ENCODE data around the gene MYO7A.

The MYO7A gene

GRCh38 chr11:77093987-77094840 is 33.8 kb upstream of the MYO7A start:
- Histone ChIP-seq H2AFZ (ENCODE audit: low read length) (no peak overlapping the region), H4K20me1 (ENCODE audit: insufficient read depth, low read length) (no peaks in the 10 kb centered on the region), H3K9me2 (ENCODE audit: low read depth, low read length) (no peaks in the 10 kb centered on the region), H3F3A (ENCODE audit: insufficient read depth, low read length) (no peaks in the 10 kb centered on the region), H3K27me3 (ENCODE audit: insufficient read depth, low read length) (no peaks in the 10 kb centered on the region), H3K4me1 (ENCODE audit: insufficient read depth, low read length, severe bottlenecking) (no peaks in the 10 kb centered on the region), H3K79me2 (ENCODE audit: insufficient read depth, low read length) (no peaks in the 10 kb centered on the region), H3K9me3 (ENCODE audit: low read length) (no peaks in the 10 kb centered on the region), H3K4me3 (ENCODE audit: low read depth, low read length, poor library complexity, severe bottlenecking) (no peak overlapping the region), H3K27ac (ENCODE audit: low read depth, low read length, poor library complexity, severe bottlenecking) (no peak overlapping the region), H3K9ac (ENCODE audit: low read length) (no peak overlapping the region), H3K4me2 (ENCODE audit: low read length) (no peak overlapping the region), H3K36me3 (ENCODE audit: insufficient read depth, low read length) (no peaks in the 10 kb centered on the region)
- TF ChIP-seq, protein P1, sequence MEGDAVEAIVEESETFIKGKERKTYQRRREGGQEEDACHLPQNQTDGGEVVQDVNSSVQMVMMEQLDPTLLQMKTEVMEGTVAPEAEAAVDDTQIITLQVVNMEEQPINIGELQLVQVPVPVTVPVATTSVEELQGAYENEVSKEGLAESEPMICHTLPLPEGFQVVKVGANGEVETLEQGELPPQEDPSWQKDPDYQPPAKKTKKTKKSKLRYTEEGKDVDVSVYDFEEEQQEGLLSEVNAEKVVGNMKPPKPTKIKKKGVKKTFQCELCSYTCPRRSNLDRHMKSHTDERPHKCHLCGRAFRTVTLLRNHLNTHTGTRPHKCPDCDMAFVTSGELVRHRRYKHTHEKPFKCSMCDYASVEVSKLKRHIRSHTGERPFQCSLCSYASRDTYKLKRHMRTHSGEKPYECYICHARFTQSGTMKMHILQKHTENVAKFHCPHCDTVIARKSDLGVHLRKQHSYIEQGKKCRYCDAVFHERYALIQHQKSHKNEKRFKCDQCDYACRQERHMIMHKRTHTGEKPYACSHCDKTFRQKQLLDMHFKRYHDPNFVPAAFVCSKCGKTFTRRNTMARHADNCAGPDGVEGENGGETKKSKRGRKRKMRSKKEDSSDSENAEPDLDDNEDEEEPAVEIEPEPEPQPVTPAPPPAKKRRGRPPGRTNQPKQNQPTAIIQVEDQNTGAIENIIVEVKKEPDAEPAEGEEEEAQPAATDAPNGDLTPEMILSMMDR (IDR thresholded peaks at IDR 0.05; ENCODE audit: low read length): no peak
- no peak for TF ChIP-seq EZH2 (IDR thresholded peaks at IDR 0.05; ENCODE audit: borderline replicate concordance, low read length)

DNA sequence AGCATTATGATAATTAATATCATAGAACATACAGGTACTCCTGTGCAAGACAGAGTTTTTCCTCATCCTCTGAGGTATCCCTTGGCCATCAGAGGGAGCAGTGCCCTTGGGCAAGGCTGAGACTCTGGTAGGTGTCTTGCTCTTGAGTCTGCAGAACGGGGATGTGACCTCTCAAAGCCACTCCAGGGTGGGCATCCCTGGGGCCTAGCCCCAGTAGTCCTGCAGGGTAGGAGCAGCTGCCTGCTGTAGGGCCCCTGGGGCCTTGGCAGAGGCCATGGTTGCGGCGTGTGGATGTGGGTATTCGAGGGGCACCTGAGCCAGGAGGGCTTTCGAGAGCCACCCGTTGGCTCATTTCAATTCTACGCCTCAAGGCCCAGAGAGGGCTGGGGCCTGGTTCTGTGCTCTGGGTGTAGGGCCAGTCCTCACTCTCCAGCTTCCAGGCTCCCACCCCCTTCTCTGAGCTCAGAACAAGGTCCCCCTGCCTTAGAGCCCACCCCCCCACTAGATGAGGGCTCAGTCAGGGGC is 33.1 kb upstream of the MYO7A start:
- no peaks in the 10 kb centered on the region for H3K4me1 ChIP-seq (ENCODE audit: insufficient read depth, low read length, severe bottlenecking)
- H2AFZ ChIP-seq (ENCODE audit: low read length): no peak overlapping the region
- H3K27me3 ChIP-seq (ENCODE audit: insufficient read depth, low read length): no peaks in the 10 kb centered on the region
- no peaks in the 10 kb centered on the region for H3K9me2 ChIP-seq (ENCODE audit: low read depth, low read length)
- no peaks in the 10 kb centered on the region for H3K36me3 ChIP-seq (ENCODE audit: insufficient read depth, low read length)
- no peaks in the 10 kb centered on the region for H3K9me3 ChIP-seq (ENCODE audit: low read length)
- TF ChIP-seq, protein P1 (IDR thresholded peaks at IDR 0.05; ENCODE audit: low read length): no peak
- no peak for TF ChIP-seq EZH2 (IDR thresholded peaks at IDR 0.05; ENCODE audit: borderline replicate concordance, low read length)
- no peak overlapping the region for H3K4me2 ChIP-seq (ENCODE audit: low read length)
- H3K27ac ChIP-seq (ENCODE audit: low read depth, low read length, poor library complexity, severe bottlenecking): no peak overlapping the region
- no peaks in the 10 kb centered on the region for H3K79me2 ChIP-seq (ENCODE audit: insufficient read depth, low read length)
- H3K4me3 ChIP-seq (ENCODE audit: low read depth, low read length, poor library complexity, severe bottlenecking): no peak overlapping the region
- no peaks in the 10 kb centered on the region for H4K20me1 ChIP-seq (ENCODE audit: insufficient read depth, low read length)
- no peak overlapping the region for H3K9ac ChIP-seq (ENCODE audit: low read length)
- H3F3A ChIP-seq (ENCODE audit: insufficient read depth, low read length): no peaks in the 10 kb centered on the region

DNA sequence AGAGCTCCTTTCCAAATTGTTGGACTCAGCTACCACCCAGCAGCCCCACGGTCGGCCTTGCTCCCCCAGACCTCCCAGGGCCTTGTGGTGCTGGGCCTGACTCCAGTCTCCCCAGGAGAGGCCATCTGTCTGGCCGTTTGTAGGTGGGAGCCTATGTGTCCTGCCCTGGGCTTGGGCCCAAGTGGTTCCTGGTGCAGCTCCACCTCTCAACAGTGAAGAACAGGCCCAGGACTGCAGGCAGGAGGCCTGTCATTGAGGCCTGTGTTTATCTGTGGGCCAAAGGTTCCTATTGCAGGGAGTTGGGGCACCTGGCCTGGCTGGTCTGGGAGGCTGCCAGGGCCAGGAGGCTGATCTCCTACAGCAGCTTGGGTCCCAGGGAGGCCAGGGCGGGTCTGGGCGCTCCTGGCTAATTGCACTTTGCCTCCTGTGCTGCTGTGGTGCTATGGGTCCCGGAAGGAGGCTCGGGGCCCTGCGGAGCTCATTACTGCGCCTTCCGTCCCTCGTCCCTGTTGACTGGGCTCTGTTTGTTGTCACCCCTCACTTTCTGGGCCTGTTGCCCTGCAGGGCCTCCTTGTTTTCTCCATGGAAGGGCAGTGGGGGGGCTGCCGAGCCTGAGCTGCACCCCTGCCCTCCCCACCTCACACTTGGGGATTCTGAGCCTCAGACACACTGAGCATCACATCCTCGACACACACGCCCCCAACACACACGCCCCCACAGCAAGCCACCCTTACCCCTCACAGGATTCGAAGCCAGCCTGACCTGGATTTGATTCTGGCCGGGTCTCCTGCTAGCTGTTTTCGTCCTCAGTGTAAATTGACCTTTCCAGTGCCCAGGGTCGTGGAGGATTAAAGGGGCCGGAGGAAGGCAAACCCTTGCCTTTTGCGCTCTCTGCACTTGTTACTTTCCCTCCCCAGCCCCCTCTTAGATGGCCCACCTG is 32.2 kb upstream of the MYO7A start:
- no peaks in the 10 kb centered on the region for H3K9me2 ChIP-seq (ENCODE audit: low read depth, low read length)
- H4K20me1 ChIP-seq (ENCODE audit: insufficient read depth, low read length): no peaks in the 10 kb centered on the region
- no peaks in the 10 kb centered on the region for H3K36me3 ChIP-seq (ENCODE audit: insufficient read depth, low read length)
- no peak for TF ChIP-seq EZH2 (IDR thresholded peaks at IDR 0.05; ENCODE audit: borderline replicate concordance, low read length)
- TF ChIP-seq, protein P1 (IDR thresholded peaks at IDR 0.05; ENCODE audit: low read length): no peak
- no peaks in the 10 kb centered on the region for H3K79me2 ChIP-seq (ENCODE audit: insufficient read depth, low read length)
- H3K9ac ChIP-seq (ENCODE audit: low read length): no peak overlapping the region
- no peak overlapping the region for H3K27ac ChIP-seq (ENCODE audit: low read depth, low read length, poor library complexity, severe bottlenecking)
- no peaks in the 10 kb centered on the region for H3K9me3 ChIP-seq (ENCODE audit: low read length)
- no peaks in the 10 kb centered on the region for H3K27me3 ChIP-seq (ENCODE audit: insufficient read depth, low read length)
- H3F3A ChIP-seq (ENCODE audit: insufficient read depth, low read length): no peaks in the 10 kb centered on the region
- no peak overlapping the region for H2AFZ ChIP-seq (ENCODE audit: low read length)
- H3K4me1 ChIP-seq (ENCODE audit: insufficient read depth, low read length, severe bottlenecking): no peaks in the 10 kb centered on the region
- H3K4me2 ChIP-seq (ENCODE audit: low read length): no peak overlapping the region
- no peak overlapping the region for H3K4me3 ChIP-seq (ENCODE audit: low read depth, low read length, poor library complexity, severe bottlenecking)

All from OCI-LY1 (cell line).